Astrocyte of the cerebellum (primary cell): ENCODE measurements around the gene CLIP4.

Experiments
- DNase-seq: peaks from one replicate; pipeline ENCODE4 v3.0.0-alpha.2; 2011; ENCODE audit warnings: low read depth
- H3K4me3 ChIP-seq: 2 replicates; pipeline ENCODE4 v1.5.1; 2011; ENCODE audit warnings: mild to moderate bottlenecking, low read depth, low read length, moderate library complexity
- in situ Hi-C: cut with HindIII; loops from 2 replicates; pipeline ENCODE4 v1.10.0; 2017; ENCODE audit warnings: low sequenced_read_pairs
- TF ChIP-seq, protein P1 (sequence below): IDR thresholded peaks from 2 replicates; pipeline ENCODE4 v1.5.1; 2012; ENCODE audit warnings: low read length, low read depth, moderate library complexity, mild to moderate bottlenecking; ENCODE audit errors: missing control alignments

The CLIP4 gene

DNA sequence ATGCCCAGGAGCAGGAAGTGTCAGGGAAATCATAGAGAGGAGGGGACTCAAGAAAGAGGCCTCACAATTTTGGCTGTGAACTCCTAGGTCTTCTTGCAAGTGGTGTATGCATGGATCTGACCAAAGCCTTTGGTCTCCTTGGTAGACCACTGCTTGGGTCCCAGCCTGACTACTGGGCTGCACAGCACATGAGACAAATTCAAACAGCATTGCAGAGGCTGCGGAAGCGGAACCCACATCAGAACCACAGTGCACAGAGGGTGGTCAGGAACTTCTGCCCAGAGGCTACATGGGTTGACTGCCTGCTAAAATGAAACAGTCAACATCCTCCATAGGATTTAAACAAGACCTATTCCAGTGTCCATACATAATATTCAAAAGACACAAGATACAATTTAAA lies 39.4 kb downstream of the CLIP4 start:
- TF ChIP-seq, protein P1, sequence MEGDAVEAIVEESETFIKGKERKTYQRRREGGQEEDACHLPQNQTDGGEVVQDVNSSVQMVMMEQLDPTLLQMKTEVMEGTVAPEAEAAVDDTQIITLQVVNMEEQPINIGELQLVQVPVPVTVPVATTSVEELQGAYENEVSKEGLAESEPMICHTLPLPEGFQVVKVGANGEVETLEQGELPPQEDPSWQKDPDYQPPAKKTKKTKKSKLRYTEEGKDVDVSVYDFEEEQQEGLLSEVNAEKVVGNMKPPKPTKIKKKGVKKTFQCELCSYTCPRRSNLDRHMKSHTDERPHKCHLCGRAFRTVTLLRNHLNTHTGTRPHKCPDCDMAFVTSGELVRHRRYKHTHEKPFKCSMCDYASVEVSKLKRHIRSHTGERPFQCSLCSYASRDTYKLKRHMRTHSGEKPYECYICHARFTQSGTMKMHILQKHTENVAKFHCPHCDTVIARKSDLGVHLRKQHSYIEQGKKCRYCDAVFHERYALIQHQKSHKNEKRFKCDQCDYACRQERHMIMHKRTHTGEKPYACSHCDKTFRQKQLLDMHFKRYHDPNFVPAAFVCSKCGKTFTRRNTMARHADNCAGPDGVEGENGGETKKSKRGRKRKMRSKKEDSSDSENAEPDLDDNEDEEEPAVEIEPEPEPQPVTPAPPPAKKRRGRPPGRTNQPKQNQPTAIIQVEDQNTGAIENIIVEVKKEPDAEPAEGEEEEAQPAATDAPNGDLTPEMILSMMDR: no peak
- in situ Hi-C loops: no loop called here
- no peak overlapping the region for H3K4me3 ChIP-seq
- DNase-seq: no peak

DNA sequence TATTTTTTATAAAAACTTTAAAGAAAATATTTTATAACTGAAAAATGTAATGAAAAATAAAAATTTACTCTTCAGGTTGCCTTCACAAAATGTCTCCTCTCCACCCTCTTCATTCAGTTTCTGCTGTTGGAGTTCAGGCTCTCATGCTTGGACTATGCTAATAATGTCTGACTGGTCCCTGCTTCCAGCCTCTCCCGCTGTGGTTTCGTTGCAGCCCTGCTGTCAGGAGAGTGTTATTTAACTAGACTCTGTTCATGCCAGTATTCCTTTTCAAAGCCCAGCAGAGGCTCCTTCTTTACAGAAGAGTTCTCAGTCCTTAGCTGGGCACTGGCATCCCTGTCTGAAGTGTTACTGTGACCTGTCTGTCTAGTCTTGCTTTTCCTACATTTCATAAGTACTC lies 40.4 kb downstream of the CLIP4 start:
- DNase-seq: no peak
- H3K4me3 ChIP-seq: no peak overlapping the region
- TF ChIP-seq, protein P1: no peak
- in situ Hi-C loops: no loop called here

DNA sequence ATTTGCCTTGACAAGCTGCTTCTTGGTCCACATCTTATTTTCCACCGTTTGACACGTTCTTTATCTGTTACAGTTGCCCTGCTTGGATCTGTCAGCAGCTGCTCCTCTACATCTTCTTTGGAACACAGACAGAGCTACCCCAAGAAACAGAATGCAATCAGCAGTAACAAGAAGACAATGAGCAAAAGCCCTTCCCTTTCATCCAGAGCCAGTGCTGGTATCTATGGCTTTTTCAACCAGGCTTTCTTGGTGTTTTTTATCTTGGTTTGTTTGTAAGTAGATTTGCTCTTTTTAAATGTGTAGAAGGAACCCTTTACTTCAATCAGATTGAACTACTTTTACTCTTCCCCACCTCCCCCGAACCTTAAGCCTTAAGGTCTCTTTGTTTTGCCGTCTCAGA lies 41.9 kb downstream of the CLIP4 start:
- DNase-seq: no peak
- in situ Hi-C loops: no loop called here
- TF ChIP-seq, protein P1: no peak
- H3K4me3 ChIP-seq: no peak overlapping the region

DNA sequence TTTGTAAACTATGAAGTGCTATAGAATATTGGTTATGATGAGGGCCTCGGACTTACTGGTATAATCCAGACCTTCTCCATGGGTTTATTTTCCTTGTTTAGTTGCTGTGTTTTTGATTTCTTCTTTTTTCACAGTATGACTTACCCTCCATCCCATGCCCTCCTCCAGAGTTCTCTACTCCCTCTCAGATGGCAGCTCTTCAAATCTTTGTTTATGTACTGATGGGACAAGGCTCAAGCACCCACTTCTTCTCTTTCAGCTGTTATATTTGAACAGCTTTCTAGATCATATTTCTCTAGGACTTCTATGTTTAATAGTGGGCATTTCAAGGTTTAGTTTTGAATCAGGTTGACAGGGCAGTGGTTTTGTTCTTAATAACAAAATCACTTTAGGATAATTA lies 43.9 kb downstream of the CLIP4 start:
- TF ChIP-seq, protein P1: no peak

DNA sequence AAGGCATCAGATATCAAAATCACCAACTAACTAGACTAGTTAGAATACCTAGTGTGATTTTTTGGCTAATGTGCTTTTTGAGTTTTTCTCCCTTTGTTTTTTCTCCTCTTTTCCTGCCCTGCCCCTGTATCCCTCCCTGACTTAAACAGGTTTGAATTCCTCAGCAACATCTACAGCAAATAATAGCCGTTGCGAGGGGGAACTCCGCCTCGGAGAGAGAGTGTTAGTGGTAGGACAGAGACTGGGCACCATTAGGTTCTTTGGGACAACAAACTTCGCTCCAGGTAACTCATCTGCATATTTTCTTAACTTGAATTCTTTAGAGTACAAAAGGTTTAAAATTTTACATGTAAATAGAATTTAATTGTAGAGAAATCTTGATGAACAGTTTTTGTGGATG lies 45.0 kb downstream of the CLIP4 start:
- TF ChIP-seq, protein P1: no peak
- in situ Hi-C loops: no loop called here
- no peak for DNase-seq
- no peak overlapping the region for H3K4me3 ChIP-seq

More for the DNA sequence above, 43.9 kb downstream of the CLIP4 start:
- no peak for DNase-seq
- in situ Hi-C loops: no loop called here
- no peak overlapping the region for H3K4me3 ChIP-seq

DNA sequence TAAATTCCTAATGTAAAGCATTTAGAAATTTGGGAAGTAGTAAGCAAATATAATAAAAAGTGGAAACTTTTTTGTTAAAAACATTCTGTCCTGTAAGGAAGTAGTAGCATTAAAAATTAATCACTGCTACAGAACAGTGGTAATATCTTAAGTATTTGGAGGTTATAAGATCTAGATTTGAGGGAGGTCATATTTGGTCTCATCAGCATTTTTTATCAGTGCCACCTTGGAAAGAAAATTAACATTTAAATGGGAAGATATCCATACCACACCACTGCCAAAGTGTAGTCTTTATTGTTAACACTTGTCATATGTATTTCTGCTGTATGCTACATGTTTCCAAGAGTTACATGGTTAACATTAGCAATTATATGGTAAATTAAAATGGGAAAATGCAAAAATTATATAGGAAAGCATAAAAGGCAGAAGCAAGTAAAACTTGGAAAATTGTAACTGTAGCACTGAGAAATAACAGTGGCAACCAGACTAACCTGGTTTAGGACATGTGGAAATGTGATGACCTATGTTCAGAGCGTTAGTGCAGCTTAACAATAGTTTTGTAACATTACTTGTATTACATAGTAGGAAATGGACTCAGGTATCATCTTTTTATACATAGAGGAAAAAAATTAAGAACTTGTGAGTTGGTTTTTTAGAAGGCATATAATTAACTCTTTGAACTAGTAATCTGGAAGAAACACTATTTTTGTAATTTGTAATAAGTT lies 47.2 kb downstream of the CLIP4 start:
- TF ChIP-seq, protein P1: no peak
- DNase-seq: no peak
- in situ Hi-C loops: no loop called here
- no peak overlapping the region for H3K4me3 ChIP-seq
